Cardiac fibroblast (primary cell): Measurements from ENCODE around the gene ORMDL1.

ENCODE experiments used
- DNase-seq, 2 donors: peaks; one replicate each; pipeline versions ENCODE4 v3.0.0 to v3.0.0-alpha.2; 2010; ENCODE audit warnings: low read depth in 2 of 2
- H3K4me3 ChIP-seq, 2 donors: replicated peaks in 1 of 2; 1 replicate in 1 of 2; 2 replicates in 1 of 2; pipeline ENCODE4 v1.5.1; 2011; ENCODE audit warnings: low read depth in 2 of 2, low read length in 2 of 2, mild to moderate bottlenecking in 2 of 2, moderate library complexity in 1 of 2
- TF ChIP-seq, protein P1 (sequence below): IDR thresholded peaks from one replicate; pipeline ENCODE4 v1.5.1; 2011; ENCODE audit warnings: low read depth, mild to moderate bottlenecking, low read length, inconsistent platforms

ORMDL1 gene

DNA sequence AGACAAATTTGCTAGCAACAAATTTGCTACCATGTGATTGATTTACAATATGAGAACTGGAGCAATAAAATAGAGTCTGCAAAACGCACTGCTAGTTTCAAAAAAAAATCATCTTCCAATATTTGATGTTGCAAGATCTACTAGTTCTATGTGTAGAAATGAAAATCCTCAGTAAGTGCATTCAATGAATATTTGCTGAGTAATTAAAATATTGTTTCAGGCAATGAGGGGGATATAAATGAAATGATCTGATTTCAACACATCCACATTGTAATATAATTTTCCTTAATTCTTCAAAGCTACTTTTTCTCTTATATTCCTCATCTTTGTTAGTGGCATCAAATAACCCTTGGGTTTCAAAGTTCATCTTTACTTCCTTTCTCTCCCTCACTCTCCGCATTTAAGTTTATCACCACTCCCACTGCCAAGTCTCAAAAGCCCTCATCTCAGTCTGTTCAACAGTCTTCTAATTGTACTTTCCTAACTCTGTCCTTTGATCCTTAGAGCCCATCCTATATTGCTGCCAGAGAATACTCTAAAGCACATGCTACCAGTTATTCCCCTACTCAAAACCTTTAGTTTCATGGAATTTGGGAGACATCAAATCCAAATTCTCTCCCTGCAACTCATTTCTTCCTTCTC, 27.7 kb downstream of the ORMDL1 start:
- no peak overlapping the region for H3K4me3 ChIP-seq
- no peak for DNase-seq
- TF ChIP-seq, protein P1, sequence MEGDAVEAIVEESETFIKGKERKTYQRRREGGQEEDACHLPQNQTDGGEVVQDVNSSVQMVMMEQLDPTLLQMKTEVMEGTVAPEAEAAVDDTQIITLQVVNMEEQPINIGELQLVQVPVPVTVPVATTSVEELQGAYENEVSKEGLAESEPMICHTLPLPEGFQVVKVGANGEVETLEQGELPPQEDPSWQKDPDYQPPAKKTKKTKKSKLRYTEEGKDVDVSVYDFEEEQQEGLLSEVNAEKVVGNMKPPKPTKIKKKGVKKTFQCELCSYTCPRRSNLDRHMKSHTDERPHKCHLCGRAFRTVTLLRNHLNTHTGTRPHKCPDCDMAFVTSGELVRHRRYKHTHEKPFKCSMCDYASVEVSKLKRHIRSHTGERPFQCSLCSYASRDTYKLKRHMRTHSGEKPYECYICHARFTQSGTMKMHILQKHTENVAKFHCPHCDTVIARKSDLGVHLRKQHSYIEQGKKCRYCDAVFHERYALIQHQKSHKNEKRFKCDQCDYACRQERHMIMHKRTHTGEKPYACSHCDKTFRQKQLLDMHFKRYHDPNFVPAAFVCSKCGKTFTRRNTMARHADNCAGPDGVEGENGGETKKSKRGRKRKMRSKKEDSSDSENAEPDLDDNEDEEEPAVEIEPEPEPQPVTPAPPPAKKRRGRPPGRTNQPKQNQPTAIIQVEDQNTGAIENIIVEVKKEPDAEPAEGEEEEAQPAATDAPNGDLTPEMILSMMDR = no peak

DNA sequence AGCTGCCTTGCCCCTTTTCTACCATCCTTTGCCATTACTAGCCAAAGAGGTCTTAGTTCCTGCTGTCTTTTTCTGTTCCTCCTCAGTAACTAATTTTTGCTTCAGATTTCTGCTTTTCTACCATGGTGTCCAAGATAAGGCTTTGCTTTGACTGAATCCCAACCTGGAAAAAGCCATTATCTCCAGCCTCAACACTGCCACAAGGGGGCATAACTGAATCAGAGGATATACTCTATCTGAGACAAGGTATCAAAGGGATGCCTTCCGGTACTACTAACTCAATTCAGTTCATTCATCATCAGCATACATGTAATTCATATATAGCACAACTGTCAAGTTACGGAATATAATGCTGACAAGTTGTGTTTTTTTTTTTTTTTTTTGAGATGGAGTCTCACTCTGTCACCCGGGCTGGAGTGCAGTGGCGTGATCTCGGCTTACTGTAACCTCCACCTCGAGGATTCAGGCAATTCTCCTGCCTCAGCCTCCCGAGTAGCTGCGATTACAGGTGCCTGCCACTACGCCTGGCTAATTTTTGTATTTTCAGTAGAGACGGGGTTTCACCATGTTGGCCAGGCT, 33.0 kb downstream of the ORMDL1 start:
- no peak overlapping the region for H3K4me3 ChIP-seq
- DNase-seq = peak; percentile 40 to 55
- TF ChIP-seq, protein P1 = peak; percentile 84

DNA sequence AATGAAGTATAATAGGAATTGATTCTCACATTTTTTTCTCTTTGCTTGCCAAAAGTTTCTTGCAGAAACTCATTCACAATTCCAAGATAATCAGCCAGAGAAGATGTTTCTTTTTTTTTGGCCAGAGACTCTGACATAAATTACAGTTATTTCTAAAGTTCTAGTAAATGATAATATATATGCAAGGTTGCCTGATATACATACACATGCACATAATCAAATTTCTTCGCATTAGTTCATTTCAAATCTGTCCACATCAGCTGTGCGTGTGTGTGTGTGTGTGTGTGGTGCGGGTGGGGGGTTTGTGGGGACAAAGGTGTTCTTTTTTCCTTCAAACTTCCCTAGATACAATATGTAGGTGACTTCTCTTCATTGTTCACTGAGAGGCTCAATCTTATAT, 54.7 kb downstream of the ORMDL1 start:
- TF ChIP-seq, protein P1 = no peak
- no peak overlapping the region for H3K4me3 ChIP-seq
- no peak for DNase-seq

DNA sequence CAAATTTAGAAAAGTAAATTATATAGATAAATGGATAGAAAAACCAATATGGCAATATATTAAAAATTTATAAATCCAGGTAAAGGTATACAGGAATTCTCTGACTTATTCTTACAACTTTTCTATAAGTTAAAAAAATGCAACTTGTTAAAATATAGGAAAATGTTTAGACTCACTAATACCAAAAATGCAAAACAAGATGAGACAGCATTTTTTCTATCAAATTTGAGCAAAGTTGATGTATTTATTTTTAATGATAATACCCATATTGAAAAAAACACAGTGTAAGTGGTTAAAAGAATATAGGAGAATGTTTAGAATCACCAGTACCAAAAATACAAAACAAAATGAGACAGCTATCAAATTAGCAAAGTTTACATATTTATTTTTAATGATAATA, 57.3 kb downstream of the ORMDL1 start:
- TF ChIP-seq, protein P1 = no peak
- DNase-seq = no peak

DNA sequence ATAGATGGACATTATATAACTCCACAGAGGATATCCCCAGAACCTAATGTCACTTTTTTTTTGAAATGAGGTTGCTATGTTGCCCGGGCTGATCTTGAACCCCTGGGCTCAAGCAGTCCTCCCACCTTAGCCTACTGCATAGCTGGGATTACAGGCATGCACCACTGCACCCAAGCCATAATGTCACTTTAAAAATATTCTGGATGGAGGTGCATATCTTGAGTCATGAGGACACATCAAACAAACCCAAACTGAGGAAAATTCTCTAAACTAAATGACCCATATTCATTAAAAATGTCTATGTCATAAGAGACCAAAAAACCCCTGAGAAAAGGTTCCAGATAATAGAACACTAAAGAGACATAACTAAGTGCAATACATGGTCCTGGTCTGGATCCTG, 57.9 kb downstream of the ORMDL1 start:
- TF ChIP-seq, protein P1 = no peak
- DNase-seq = no peak

More for the DNA sequence above, 57.3 kb downstream of the ORMDL1 start:
- no peak overlapping the region for H3K4me3 ChIP-seq

DNA sequence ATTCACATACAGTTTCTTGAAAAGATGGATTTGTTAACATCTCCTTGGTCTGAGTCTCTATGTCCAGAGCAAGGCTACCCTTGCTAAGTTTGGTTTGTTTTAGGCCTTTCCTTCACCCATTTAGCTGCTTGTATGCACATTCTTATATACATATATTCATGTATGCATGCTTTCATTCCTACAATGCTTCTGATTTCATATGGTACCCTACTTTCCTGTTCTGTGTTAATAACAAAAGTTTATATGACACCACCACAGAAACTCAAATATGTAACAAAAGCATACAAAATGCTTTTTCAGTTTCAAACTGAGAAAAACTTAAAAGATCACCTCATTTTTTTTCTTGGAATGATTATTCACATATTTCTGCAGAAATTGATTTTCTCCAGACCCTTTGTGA, 60.9 kb downstream of the ORMDL1 start:
- DNase-seq = no peak
- TF ChIP-seq, protein P1 = no peak
- H3K4me3 ChIP-seq = no peak overlapping the region

More for the DNA sequence above, 57.9 kb downstream of the ORMDL1 start:
- H3K4me3 ChIP-seq = no peak overlapping the region
